ENCODE results near the gene AFG1L.

The AFG1L gene

DNA sequence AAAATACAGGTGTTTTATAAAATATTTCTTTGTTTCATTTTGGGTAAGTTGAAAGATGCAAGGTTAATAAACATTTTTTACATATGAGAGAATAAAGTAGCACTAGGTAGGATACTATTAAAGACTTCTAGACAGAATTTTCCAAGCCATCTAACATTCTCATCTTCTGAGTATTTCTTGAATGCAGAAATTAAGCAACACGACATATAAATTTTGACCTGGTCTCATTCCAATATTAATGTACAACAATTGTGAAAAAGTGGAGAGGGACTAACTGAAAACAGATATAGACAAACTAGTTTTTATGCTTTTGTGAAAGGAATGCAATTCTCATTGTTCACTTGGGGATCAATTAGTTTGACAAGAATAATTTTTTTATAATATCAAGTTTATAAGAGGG, 254.4 kb downstream of the AFG1L start:
- in situ Hi-C loops (cut with HindIII; ENCODE audit: low sequenced_read_pairs): loop anchor here (25.0 kb wide), 2 partner anchors 288 to 538 kb away; partner anchors contain the start of genes ARMC2, CEP57L1 and SESN1

GRCh38 chr6:108549741-108550140, 254.9 kb downstream of the AFG1L start:
- in situ Hi-C loops (cut with HindIII; ENCODE audit: low sequenced_read_pairs): loop anchor here (25.0 kb wide), 2 partner anchors 288 to 538 kb away; partner anchors contain the start of genes ARMC2, CEP57L1 and SESN1

- in situ Hi-C loops (cut with HindIII; ENCODE audit: low sequenced_read_pairs): no loop called here
Measured at GRCh38 chr6:108550256-108550655, 255.4 kb downstream of the AFG1L start.

GRCh38 chr6:108555399-108556052, 260.7 kb downstream of the AFG1L start:
- in situ Hi-C loops (cut with HindIII; ENCODE audit: low sequenced_read_pairs): no loop called here

- in situ Hi-C loops (cut with HindIII; ENCODE audit: low sequenced_read_pairs): no loop called here
Measured at GRCh38 chr6:108556250-108556649, 261.4 kb downstream of the AFG1L start.

DNA sequence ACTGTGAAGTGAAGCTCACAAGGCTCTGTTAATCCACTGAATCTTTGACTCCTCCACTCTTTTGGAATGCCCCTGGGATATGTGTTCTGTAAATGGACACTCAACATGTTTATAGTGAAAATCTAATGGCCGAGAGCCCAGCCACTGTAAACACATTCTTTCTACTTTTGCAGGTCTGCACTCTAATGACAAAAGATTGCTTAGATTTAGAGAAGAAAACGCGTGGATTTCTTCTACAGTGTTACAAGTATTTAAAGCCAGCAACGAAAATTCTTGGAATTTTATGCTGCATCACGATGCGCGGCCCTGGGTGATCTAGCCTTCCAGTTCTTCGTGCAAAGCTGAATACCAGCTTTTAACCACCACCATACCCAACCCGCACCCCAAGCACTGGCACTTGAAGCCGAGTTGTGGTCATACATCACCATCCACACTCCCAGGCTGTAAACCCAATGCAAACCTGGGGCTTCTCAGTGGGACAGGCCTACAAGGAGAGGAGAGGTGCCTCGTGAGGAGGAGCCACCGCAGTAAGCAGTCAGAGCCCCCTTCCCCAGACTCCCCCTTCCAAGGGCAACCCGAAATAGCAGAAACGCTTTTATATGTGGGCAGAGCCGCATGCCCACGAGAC, 262.1 kb downstream of the AFG1L start:
- in situ Hi-C loops (cut with HindIII; ENCODE audit: low sequenced_read_pairs): no loop called here

GRCh38 chr6:108557494-108558371, 262.9 kb downstream of the AFG1L start:
- in situ Hi-C loops (cut with HindIII; ENCODE audit: low sequenced_read_pairs): no loop called here

DNA sequence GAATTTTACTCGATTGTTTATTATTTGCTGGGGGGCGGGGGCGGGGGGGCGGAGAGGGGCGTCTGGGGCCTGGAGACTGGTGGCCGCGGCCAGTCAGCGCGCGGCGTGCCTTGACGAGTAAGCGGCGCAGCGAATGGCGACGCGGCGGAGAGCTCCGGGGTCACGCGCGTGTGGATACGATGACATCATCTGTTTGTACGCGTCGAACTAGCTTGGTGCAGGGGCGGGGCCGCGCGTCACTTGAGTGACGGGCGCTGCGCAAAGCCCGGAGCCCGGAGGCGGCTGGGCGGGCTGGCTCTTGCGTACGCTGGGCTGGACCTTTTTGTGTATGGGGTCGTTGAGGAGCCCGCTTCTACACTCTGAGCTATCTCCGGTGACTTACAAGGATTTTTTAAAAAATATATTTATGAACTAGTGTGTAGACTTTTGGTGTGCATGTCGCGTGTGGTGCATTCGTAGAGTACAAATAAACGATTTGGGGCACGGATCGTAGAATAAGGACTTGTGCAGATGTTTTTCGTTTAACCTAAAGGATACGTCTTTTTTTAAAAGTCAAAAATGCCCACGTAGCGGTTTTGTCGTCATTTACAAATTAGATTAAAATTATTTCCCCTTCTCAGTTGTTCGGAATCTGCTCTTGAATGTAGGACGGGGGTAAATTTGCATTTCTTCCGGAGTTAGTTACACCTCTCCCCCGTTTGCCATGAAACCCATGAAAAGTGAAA, 263.7 kb downstream of the AFG1L start:
- in situ Hi-C loops (cut with HindIII; ENCODE audit: low sequenced_read_pairs): no loop called here

GRCh38 chr6:108559097-108559883, 264.4 kb downstream of the AFG1L start:
- in situ Hi-C loops (cut with HindIII; ENCODE audit: low sequenced_read_pairs): no loop called here

DNA sequence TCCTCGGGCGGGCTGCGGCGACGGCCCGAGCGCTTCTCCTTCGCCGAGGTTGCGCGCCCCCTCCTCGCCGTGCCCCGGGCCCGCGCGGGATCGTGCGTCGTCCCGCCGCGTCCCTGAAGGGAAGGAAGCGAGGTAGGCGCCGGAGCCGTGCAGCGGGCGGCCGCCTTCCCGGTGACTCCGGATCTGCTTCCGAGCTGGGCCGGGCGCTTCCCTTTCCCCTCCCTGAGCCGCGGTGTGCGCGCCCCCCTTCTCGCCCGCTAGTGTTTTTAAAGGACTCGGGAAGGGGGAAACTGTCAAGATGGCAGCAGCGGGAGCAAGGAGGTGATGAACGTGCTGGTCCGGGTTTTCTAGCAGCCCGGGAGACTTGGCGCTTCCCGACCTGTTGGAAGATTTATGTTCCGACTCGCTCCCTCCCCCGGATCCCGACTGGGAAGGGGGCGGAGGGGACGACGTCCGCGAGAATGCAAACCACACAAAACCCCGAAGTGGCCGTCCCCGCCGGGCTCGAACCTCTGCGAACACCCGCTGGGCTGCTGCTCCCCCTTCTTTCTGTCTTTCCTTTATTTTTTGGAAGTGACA, 265.1 kb downstream of the AFG1L start:
- in situ Hi-C loops (cut with HindIII; ENCODE audit: low sequenced_read_pairs): loop anchor here (5.0 kb wide), 1 partner anchor 62 kb away; no protein-coding TSS in a partner anchor

- in situ Hi-C loops (cut with HindIII; ENCODE audit: low sequenced_read_pairs): loop anchor here (5.0 kb wide), 1 partner anchor 62 kb away; no protein-coding TSS in a partner anchor
Measured at GRCh38 chr6:108560463-108561308, 265.8 kb downstream of the AFG1L start, which contains the start of gene FOXO3. Gene FOXO3, plus strand, starts transcription at chr6:108560917. Its CDS starts 292 bp downstream, at chr6:108561209.

GRCh38 chr6:108561309-108561647, 266.4 kb downstream of the AFG1L start:
- in situ Hi-C loops (cut with HindIII; ENCODE audit: low sequenced_read_pairs): loop anchor here (5.0 kb wide), 1 partner anchor 61 kb away; no protein-coding TSS in a partner anchor

GRCh38 chr6:108561742-108562502, 267.1 kb downstream of the AFG1L start:
- in situ Hi-C loops (cut with HindIII; ENCODE audit: low sequenced_read_pairs): loop anchor here (5.0 kb wide), 1 partner anchor 60 kb away; no protein-coding TSS in a partner anchor

- in situ Hi-C loops (cut with HindIII; ENCODE audit: low sequenced_read_pairs): loop anchor here (5.0 kb wide), 1 partner anchor 60 kb away; no protein-coding TSS in a partner anchor
Measured at GRCh38 chr6:108562503-108562993, 267.7 kb downstream of the AFG1L start.

DNA sequence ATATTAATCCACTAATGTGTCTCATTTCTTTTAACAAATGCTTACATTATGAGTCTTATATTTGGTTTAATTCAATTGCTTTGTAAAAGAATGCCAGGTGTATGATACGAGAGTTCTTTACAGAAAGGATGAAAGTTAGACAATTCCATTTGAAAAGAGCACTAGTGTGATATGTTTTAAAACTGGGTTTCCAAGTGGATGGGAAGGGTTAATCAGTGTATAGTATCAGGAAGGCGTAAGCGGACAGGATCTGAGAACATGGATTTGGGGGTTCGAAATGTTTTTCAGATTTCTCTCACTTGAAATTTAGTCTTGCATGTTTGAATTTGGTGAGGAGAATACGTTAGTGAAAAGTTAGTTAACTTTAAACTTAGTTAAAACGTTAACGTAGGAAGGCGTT, 268.4 kb downstream of the AFG1L start:
- in situ Hi-C loops (cut with HindIII; ENCODE audit: low sequenced_read_pairs): loop anchor here (5.0 kb wide), 1 partner anchor 59 kb away; no protein-coding TSS in a partner anchor

DNA sequence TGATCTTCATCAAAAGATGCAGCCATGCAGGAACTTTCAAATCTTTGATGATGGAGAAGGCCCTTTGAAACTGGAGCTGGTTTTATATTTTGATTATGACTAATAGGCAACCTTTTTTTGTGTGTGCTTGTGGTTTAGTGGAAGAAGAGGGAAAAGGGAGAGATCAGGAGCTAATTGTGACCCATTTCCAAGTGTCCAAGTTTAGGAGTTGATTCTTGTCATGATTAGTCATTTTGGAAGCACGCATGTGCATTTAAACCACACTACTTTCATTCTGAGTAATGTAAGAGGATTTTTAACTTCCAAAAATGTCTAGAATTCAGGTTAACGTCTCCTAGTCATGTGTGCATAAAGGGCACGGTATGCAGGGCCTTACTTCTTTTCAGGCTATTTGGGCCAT, 269.3 kb downstream of the AFG1L start:
- in situ Hi-C loops (cut with HindIII; ENCODE audit: low sequenced_read_pairs): loop anchor here (5.0 kb wide), 1 partner anchor 58 kb away; no protein-coding TSS in a partner anchor

DNA sequence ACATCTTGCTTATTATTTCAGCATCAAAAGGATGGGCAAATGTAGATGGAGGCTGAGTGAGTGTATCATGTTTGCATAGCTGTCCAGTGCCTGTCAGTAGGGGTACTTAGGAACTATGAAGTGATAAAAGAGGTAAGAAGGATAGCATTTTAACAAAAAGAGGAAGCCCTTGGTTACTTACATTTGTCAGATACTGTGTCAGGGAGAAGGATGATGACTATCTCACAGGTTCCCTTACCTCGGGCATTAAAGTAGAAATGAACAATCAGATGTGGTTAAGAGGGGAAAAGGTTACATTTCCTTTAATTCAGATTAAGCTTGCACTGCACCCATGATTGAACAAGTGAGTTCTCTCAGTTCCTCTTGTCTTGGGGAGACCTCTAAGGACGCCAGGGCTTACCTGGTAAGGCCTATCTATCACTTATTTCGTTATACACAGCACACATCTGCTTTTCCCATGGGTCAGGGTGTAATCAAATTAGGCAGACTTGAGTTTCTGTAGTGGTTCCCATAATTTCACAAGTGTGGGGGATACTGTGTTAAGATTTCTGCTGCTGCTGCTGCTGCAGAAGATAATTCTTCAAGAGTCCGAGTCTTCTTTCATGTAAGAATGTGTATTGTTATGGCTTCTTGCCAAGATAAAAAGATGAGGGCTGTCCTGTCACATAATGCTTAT, 270.4 kb downstream of the AFG1L start:
- in situ Hi-C loops (cut with HindIII; ENCODE audit: low sequenced_read_pairs): no loop called here

Measured in endothelial cell of hepatic sinusoid (primary cell).